Hepatocyte (in vitro differentiated cells): ENCODE data around the gene CARD14. TPM values are rescaled to one million over a fixed set of nuclear protein-coding genes. Genes with fewer than 3 reads are reported as not detected.

ENCODE experiments used
- DNase-seq: peaks from one replicate; pipeline ENCODE4 v3.0.0-alpha.2; 2016; ENCODE audit warnings: low spot score
- H2AFZ ChIP-seq: fragments of 200-600 bp; sonication (generic); 2 replicates; pipeline ENCODE4 v1.6.0; 2016; ENCODE audit warnings: antibody characterized with exemption, mild to moderate bottlenecking
- H3K27ac ChIP-seq: fragments of 200-600 bp; sonication (generic); 2 replicates; pipeline ENCODE4 v1.5.1; 2016; ENCODE audit warnings: mild to moderate bottlenecking
- H3K27me3 ChIP-seq: fragments of 200-600 bp; sonication (generic); 2 replicates; pipeline ENCODE4 v1.6.1; 2016
- H3K36me3 ChIP-seq: fragments of 200-600 bp; sonication (generic); replicated peaks from 2 replicates; pipeline ENCODE4 v1.5.1; 2016; ENCODE audit warnings: low read depth; ENCODE audit not compliant: insufficient read depth
- H3K4me1 ChIP-seq: fragments of 200-600 bp; sonication (generic); 2 replicates; pipeline ENCODE4 v1.5.1; 2016; ENCODE audit warnings: mild to moderate bottlenecking, moderate library complexity; ENCODE audit not compliant: insufficient read depth
- H3K4me2 ChIP-seq: fragments of 200-600 bp; sonication (generic); 2 replicates; pipeline ENCODE4 v1.6.0; 2016
- H3K4me3 ChIP-seq: fragments of 200-600 bp; sonication (generic); 2 replicates; pipeline ENCODE4 v1.5.1; 2016; ENCODE audit warnings: mild to moderate bottlenecking
- H3K79me2 ChIP-seq: fragments of 200-600 bp; sonication (generic); 2 replicates; pipeline ENCODE4 v1.6.0; 2017; ENCODE audit warnings: mild to moderate bottlenecking
- H3K9me2 ChIP-seq: fragments of 200-600 bp; sonication (generic); replicated peaks from 2 replicates; pipeline ENCODE4 v1.6.0; 2017; ENCODE audit warnings: mild to moderate bottlenecking; ENCODE audit not compliant: insufficient read depth
- H3K9me3 ChIP-seq: fragments of 200-600 bp; sonication (generic); 2 replicates; pipeline ENCODE4 v1.5.1; 2016; ENCODE audit warnings: low read depth, mild to moderate bottlenecking
- H4K20me1 ChIP-seq: fragments of 200-600 bp; sonication (generic); 2 replicates; pipeline ENCODE4 v1.6.0; 2016; ENCODE audit warnings: mild to moderate bottlenecking; ENCODE audit not compliant: insufficient read depth, poor library complexity, severe bottlenecking
- CTCF ChIP-seq: fragments of 200-600 bp; sonication (generic); IDR thresholded peaks from 2 replicates; pipeline ENCODE4 v1.5.1; 2016; ENCODE audit warnings: antibody characterized with exemption, mild to moderate bottlenecking; ENCODE audit not compliant: poor library complexity
- EZH2 ChIP-seq: fragments of 200-600 bp; sonication (generic); IDR thresholded peaks from 2 replicates; pipeline ENCODE4 v1.6.1; 2016; ENCODE audit warnings: antibody characterized with exemption, mild to moderate bottlenecking, borderline replicate concordance
- EZH2phosphoT487 ChIP-seq: fragments of 200-600 bp; sonication (generic); IDR thresholded peaks from one replicate; pipeline ENCODE4 v1.6.1; 2018; ENCODE audit warnings: antibody characterized with exemption, mild to moderate bottlenecking, low read depth, moderate library complexity; ENCODE audit not compliant: unreplicated experiment, severe bottlenecking
- WGBS: methylation state at CpG from one replicate; pipeline ENCODE4 v1.1.6; 2016; ENCODE audit warnings: low lambda C conversion rate; ENCODE audit errors: missing lambda C conversion rate; 5-methylcytosine and 5-hydroxymethylcytosine counted together
- polyA plus RNA-seq: library from polyadenylated mRNA; unstranded; fragments of >200 nt; fragmentation: Nextera tagmentation; extraction: Ambion mirVana; gene quantifications from 2 replicates; pipeline ENCODE4 v1.2.1, GENCODE V29; 2016
- total RNA-seq: library from RNA; depleted of rRNA; stranded (reverse); fragments of >200 nt; gene quantifications from 2 replicates; pipeline ENCODE4 v1.2.3, GENCODE V29; 2014

CARD14 gene
- total and polyA plus RNA-seq, 2 experiments from 2014 or later = 0.17 TPM

GRCh38 chr17:80169107-80169506 lies 723 bp upstream of the CARD14 start:
- H3K9me3 ChIP-seq = no peaks in the 10 kb centered on the region
- no peak overlapping the region for H3K27ac ChIP-seq
- H2AFZ ChIP-seq = no peak overlapping the region
- no peak for TF ChIP-seq EZH2phosphoT487
- no peak for TF ChIP-seq CTCF
- no peak for TF ChIP-seq EZH2
- H3K79me2 ChIP-seq = no peaks in the 10 kb centered on the region
- WGBS = 86% methylated on average over 5 of the region's 5 CpGs
- H3K4me2 ChIP-seq = no peak overlapping the region
- H4K20me1 ChIP-seq = no peaks in the 10 kb centered on the region
- H3K4me1 ChIP-seq = no peaks in the 10 kb centered on the region
- DNase-seq = no peak
- H3K36me3 ChIP-seq = no peaks in the 10 kb centered on the region
- no peak overlapping the region for H3K4me3 ChIP-seq
- H3K27me3 ChIP-seq = no peaks in the 10 kb centered on the region
- H3K9me2 ChIP-seq = no peaks in the 10 kb centered on the region

GRCh38 chr17:80171681-80172080 lies 1.9 kb downstream of the CARD14 start:
- 90% methylated on average over 7 of the region's 7 CpGs for WGBS
- H3K9me2 ChIP-seq = no peaks in the 10 kb centered on the region
- H2AFZ ChIP-seq = no peak overlapping the region
- no peak for DNase-seq
- H3K4me2 ChIP-seq = no peak overlapping the region
- H3K4me3 ChIP-seq = no peak overlapping the region
- H3K36me3 ChIP-seq = no peaks in the 10 kb centered on the region
- H4K20me1 ChIP-seq = no peaks in the 10 kb centered on the region
- TF ChIP-seq CTCF = no peak
- TF ChIP-seq EZH2phosphoT487 = no peak
- no peak for TF ChIP-seq EZH2
- no peak overlapping the region for H3K27ac ChIP-seq
- H3K9me3 ChIP-seq = no peaks in the 10 kb centered on the region
- H3K79me2 ChIP-seq = no peaks in the 10 kb centered on the region
- H3K4me1 ChIP-seq = no peaks in the 10 kb centered on the region
- H3K27me3 ChIP-seq = no peaks in the 10 kb centered on the region

- Histone ChIP-seq H2AFZ (no peak overlapping the region), H4K20me1 (no peaks in the 10 kb centered on the region), H3K4me2 (no peak overlapping the region), H3K79me2 (no peaks in the 10 kb centered on the region), H3K4me3 (no peak overlapping the region), H3K27me3 (no peaks in the 10 kb centered on the region), H3K9me2 (no peaks in the 10 kb centered on the region), H3K36me3 (no peaks in the 10 kb centered on the region), H3K4me1 (no peaks in the 10 kb centered on the region), H3K9me3 (no peaks in the 10 kb centered on the region), H3K27ac (no peak overlapping the region)
- no peak for TF ChIP-seq EZH2
- WGBS = 90% methylated on average over 12 of the region's 12 CpGs
- DNase-seq = no peak
Observed at GRCh38 chr17:80173126-80173525, 3.3 kb downstream of the CARD14 start.

DNA sequence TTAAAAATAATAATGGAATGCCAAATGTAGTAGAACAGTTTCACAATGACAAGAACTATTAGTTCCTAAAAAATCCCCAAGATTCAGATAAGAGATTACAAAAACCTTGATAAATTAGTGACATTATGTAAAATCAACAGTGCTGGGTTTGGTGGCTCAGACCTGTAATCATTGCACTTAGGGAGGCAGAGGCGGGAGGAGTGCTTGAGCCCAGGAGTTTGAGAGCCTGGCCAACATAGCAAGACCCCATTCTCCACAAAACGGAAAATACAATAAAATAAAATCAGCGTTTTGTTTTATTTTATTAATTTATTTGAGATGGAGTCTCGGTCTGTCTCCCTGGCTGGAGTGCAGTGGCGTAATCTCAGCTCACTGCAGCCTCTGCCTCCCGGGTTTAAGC lies 4.1 kb downstream of the CARD14 start:
- H4K20me1 ChIP-seq = no peaks in the 10 kb centered on the region
- no peak overlapping the region for H2AFZ ChIP-seq
- TF ChIP-seq CTCF = no peak
- H3K27ac ChIP-seq = no peak overlapping the region
- no peaks in the 10 kb centered on the region for H3K4me1 ChIP-seq
- no peaks in the 10 kb centered on the region for H3K27me3 ChIP-seq
- H3K9me3 ChIP-seq = no peaks in the 10 kb centered on the region
- no peaks in the 10 kb centered on the region for H3K79me2 ChIP-seq
- H3K36me3 ChIP-seq = no peaks in the 10 kb centered on the region
- 94% methylated on average over 6 of the region's 6 CpGs for WGBS
- no peak for DNase-seq
- H3K9me2 ChIP-seq = no peaks in the 10 kb centered on the region
- no peak overlapping the region for H3K4me3 ChIP-seq
- no peak overlapping the region for H3K4me2 ChIP-seq
